ENCODE measurements around the gene ZSWIM6.

The ZSWIM6 gene

DNA sequence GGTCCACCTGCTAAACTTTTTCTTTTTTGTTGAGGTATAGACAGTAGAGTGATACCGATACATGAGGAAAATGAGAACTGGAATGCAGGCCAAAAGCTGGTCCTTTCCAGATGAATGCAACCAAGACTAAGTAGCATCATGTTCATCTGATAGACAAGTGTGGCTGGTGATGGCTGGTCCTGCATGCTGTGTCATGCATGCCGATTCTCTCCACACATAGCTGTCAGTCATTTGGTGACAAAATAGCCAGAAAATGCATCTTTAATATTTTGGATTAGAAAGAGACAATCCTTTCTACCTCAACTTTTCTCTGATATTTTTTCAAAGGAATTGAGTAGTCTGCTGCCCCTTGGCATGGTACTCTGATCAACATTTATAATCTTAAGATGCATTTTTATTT, 49.9 kb downstream of the ZSWIM6 start:
- H3K36me3 ChIP-seq (ENCODE audit: insufficient read depth, low read length): peaks cover 12% of the 10 kb centered on the region
- no peak overlapping the region for H3K27ac ChIP-seq
- no peak overlapping the region for H3K4me3 ChIP-seq
- no peak for DNase-seq (ENCODE audit: low read depth, low spot score)
- H3K9me3 ChIP-seq (ENCODE audit: low read depth, low read length): no peaks in the 10 kb centered on the region
- no peak for TF ChIP-seq EZH2 (IDR thresholded peaks at IDR 0.05)
- TF ChIP-seq POLR2AphosphoS5 (IDR thresholded peaks at IDR 0.05; ENCODE audit: borderline replicate concordance, low read depth, low read length): no peak
- TF ChIP-seq FOXP2 (optimal IDR thresholded peaks at IDR 0.05; ENCODE audit: control extremely low read depth, extremely low read length, insufficient read depth): no peak
- H3K9ac ChIP-seq (ENCODE audit: insufficient read length): no peak overlapping the region

DNA sequence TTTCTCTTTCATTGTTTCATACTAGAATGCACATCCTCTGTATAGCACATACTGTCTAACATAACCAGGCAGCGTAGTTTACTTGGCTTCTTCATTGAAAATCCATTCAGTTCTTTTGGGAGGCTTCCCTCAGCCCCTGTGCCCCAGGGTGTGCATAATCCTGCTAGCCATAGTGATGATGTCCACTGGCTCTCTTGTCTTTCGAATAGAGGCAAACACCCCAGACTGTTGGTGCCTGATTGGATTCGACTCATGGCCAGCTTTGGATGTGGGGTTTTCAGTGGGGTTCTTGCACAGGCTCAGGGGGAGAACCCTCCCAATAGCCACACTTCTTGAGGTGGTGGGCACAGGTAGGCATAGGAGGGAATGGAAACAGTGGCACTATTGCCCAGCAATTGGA, 53.6 kb downstream of the ZSWIM6 start:
- H3K27ac ChIP-seq: peak overlapping the region; percentile 43; the same call in 1 of the 2 replicates
- H3K9me3 ChIP-seq (ENCODE audit: low read depth, low read length): no peaks in the 10 kb centered on the region
- DNase-seq (ENCODE audit: low read depth, low spot score): no peak
- TF ChIP-seq FOXP2 (optimal IDR thresholded peaks at IDR 0.05; ENCODE audit: control extremely low read depth, extremely low read length, insufficient read depth) (no peak), EZH2 (IDR thresholded peaks at IDR 0.05) (no peak), POLR2AphosphoS5 (IDR thresholded peaks at IDR 0.05; ENCODE audit: borderline replicate concordance, low read depth, low read length) (no peak)
- peaks cover 9% of the 10 kb centered on the region for H3K36me3 ChIP-seq (ENCODE audit: insufficient read depth, low read length)
- H3K9ac ChIP-seq (ENCODE audit: insufficient read length): no peak overlapping the region
- H3K4me3 ChIP-seq: no peak overlapping the region

DNA sequence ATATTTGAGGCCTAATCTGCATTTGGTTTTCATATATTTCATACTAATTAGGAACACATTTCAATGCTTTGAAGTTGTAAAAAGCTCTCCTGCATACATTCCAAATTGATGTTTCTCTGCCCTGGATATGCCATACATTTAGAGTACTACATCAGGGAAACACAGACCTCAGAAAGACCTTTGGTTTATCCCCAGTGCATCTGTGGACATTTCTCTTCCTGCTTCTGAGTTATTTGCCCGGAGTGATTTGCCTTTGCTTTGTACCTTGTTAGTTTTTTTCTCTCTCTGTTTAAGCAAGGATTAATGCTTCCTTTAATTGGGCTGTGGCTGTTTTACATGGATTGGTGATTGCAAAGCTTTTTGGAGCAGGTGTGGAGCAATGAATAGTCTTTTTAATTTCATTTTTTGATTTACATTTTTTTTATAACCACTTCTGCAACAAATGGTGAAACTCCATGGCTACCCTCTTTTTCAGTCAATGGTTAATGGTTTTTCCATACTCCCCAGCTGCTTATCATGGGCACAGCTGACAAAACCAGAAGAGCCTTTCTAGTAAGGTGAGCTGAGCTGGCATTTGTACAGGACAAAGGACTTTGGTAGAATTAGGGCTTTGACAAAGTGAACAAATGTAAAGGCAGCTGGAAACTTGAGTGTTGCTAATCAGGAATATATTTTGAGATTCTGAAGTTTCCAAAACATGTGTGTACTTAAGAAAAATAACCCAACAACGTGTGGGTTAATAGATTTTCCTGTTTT, 54.2 kb downstream of the ZSWIM6 start:
- no peak overlapping the region for H3K4me3 ChIP-seq
- TF ChIP-seq EZH2 (IDR thresholded peaks at IDR 0.05): no peak
- no peak for TF ChIP-seq FOXP2 (optimal IDR thresholded peaks at IDR 0.05; ENCODE audit: control extremely low read depth, extremely low read length, insufficient read depth)
- TF ChIP-seq POLR2AphosphoS5 (IDR thresholded peaks at IDR 0.05; ENCODE audit: borderline replicate concordance, low read depth, low read length): no peak
- H3K9me3 ChIP-seq (ENCODE audit: low read depth, low read length): no peaks in the 10 kb centered on the region
- peak overlapping the region; percentile 43; the same call in 1 of the 2 replicates for H3K27ac ChIP-seq
- no peak for DNase-seq (ENCODE audit: low read depth, low spot score)
- H3K36me3 ChIP-seq (ENCODE audit: insufficient read depth, low read length): peaks cover 15% of the 10 kb centered on the region
- H3K9ac ChIP-seq (ENCODE audit: insufficient read length): no peak overlapping the region

DNA sequence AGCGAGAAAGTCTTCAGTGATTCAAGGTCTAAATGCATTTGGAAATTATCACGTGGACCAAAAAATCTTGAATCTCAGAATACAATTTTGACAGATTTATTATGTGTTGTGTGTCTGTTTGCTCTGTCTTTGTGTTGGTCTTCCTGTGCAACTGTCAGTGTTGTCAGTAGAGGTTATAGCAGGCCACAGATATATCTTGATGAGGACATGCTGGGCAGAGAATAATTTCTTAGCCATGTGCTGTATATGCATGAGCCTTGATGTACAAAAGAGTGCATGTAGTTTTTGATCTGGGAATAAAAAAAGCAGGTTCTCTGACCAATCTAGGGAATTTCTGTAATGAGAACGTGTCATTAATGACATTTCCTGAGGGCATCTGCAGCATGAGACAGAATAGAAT, 57.6 kb downstream of the ZSWIM6 start:
- H3K4me3 ChIP-seq: no peak overlapping the region
- 0 out of 2 replicates have a peak overlapping the region, but pooled peaks have one; percentile 4 for H3K27ac ChIP-seq
- no peak overlapping the region for H3K9ac ChIP-seq (ENCODE audit: insufficient read length)
- no peaks in the 10 kb centered on the region for H3K9me3 ChIP-seq (ENCODE audit: low read depth, low read length)
- no peak for TF ChIP-seq POLR2AphosphoS5 (IDR thresholded peaks at IDR 0.05; ENCODE audit: borderline replicate concordance, low read depth, low read length)
- DNase-seq (ENCODE audit: low read depth, low spot score): no peak
- H3K36me3 ChIP-seq (ENCODE audit: insufficient read depth, low read length): peaks cover 34% of the 10 kb centered on the region

DNA sequence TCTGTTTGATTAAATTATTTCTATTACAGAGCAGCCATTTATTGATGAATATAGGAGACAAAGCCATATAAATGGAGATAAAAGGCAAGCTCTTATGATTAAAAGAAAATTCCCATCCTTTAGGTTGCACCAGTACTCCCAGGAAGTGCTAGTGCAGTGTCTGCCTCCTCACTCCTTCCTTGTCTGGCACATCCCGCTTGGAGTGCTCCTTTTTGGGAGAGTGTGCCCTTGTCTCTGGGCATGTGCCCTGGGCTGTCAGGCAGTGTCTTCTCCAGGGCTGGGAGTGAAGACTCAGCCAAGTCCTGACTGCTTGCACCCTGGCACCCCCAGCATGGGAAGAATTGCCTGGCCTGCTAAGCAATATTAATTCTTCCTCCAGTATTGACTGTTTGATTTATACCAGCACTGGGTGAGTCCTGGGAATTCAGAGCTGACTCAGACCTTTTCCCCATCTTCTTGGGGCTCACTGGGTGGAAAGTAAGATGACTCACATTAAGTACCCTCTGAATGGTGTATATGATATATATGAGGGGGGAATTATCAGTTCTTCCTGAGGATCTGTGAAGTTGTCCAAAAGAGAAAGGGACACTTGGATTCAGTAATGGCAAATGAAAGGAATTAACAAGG, 62.1 kb downstream of the ZSWIM6 start:
- H3K9ac ChIP-seq (ENCODE audit: insufficient read length): no peak overlapping the region
- no peak overlapping the region for H3K4me3 ChIP-seq
- H3K9me3 ChIP-seq (ENCODE audit: low read depth, low read length): no peaks in the 10 kb centered on the region
- no peak overlapping the region for H3K27ac ChIP-seq
- TF ChIP-seq FOXP2 (optimal IDR thresholded peaks at IDR 0.05; ENCODE audit: control extremely low read depth, extremely low read length, insufficient read depth) (no peak), EZH2 (IDR thresholded peaks at IDR 0.05) (no peak), POLR2AphosphoS5 (IDR thresholded peaks at IDR 0.05; ENCODE audit: borderline replicate concordance, low read depth, low read length) (no peak)
- peaks cover 44% of the 10 kb centered on the region for H3K36me3 ChIP-seq (ENCODE audit: insufficient read depth, low read length)
- DNase-seq (ENCODE audit: low read depth, low spot score): no peak

DNA sequence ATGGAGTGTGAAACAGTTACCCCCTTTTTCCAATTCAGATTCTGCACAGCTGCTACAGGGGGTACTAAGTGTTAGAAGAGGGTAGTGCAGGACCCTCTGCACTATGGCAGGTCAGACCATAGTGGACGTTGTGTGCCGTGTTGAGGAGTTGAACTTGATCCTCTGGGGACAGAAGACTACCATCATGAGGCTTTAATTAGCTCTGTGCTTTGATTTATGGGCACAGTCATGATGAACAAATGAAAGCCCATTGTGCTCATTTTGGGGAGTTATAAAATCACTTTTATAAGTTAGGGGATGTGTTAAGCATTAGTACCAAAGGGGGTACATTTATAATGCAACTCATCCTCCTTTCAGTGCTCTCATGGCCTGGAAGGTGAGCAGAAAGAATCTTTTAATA, 62.7 kb downstream of the ZSWIM6 start:
- TF ChIP-seq FOXP2 (optimal IDR thresholded peaks at IDR 0.05; ENCODE audit: control extremely low read depth, extremely low read length, insufficient read depth) (no peak), EZH2 (IDR thresholded peaks at IDR 0.05) (no peak), POLR2AphosphoS5 (IDR thresholded peaks at IDR 0.05; ENCODE audit: borderline replicate concordance, low read depth, low read length) (no peak)
- peaks cover 43% of the 10 kb centered on the region for H3K36me3 ChIP-seq (ENCODE audit: insufficient read depth, low read length)
- no peak overlapping the region for H3K4me3 ChIP-seq

DNA sequence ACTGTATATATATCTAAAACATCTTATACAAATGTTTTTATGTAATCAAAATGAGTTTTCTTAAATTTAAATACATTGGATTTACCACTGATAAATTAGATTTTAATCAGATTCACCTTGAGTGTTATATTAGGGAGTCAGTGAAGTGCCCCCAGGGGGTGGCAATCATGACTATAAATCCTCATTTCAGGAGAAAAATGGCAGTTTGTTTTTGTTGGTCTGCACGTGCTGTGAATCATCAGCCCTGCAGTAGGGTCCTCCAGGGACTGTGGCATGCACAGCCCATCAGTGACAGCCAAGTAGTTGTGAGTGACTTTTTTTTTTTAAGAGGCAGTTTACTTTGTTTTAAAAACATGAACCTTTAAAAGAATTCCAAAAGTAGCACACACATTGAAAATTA, 65.2 kb downstream of the ZSWIM6 start:
- peaks cover 19% of the 10 kb centered on the region for H3K36me3 ChIP-seq (ENCODE audit: insufficient read depth, low read length)
- TF ChIP-seq FOXP2 (optimal IDR thresholded peaks at IDR 0.05; ENCODE audit: control extremely low read depth, extremely low read length, insufficient read depth) (no peak), POLR2AphosphoS5 (IDR thresholded peaks at IDR 0.05; ENCODE audit: borderline replicate concordance, low read depth, low read length) (no peak), EZH2 (IDR thresholded peaks at IDR 0.05) (no peak)
- no peak for DNase-seq (ENCODE audit: low read depth, low spot score)
- H3K9ac ChIP-seq (ENCODE audit: insufficient read length): no peak overlapping the region
- no peaks in the 10 kb centered on the region for H3K9me3 ChIP-seq (ENCODE audit: low read depth, low read length)
- H3K27ac ChIP-seq: no peak overlapping the region
- no peak overlapping the region for H3K4me3 ChIP-seq

More for the DNA sequence above, 62.7 kb downstream of the ZSWIM6 start:
- Histone ChIP-seq H3K9me3 (ENCODE audit: low read depth, low read length) (no peaks in the 10 kb centered on the region), H3K27ac (no peak overlapping the region), H3K9ac (ENCODE audit: insufficient read length) (no peak overlapping the region)
- DNase-seq (ENCODE audit: low read depth, low spot score): no peak

DNA sequence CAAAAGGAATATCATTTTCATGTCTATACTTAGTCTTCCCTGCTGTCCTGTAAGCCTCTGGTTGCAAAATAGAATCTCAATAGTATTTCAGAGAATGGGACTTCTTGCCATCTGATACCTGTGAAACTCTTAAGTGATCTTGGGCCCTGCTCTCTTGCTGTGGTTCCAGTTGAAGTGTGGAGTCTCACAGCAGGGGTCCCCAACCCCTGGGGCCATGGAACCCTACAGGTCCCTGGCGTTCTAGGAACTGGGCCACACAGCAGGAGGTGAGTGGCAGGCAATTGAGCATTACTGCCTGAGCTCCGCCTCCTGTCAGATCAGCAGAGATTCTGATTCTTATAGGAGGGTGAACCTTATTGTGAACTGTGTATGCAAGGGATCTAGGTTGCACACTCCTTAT, 65.9 kb downstream of the ZSWIM6 start:
- Histone ChIP-seq H3K9me3 (ENCODE audit: low read depth, low read length) (no peaks in the 10 kb centered on the region), H3K27ac (no peak overlapping the region), H3K9ac (ENCODE audit: insufficient read length) (no peak overlapping the region), H3K36me3 (ENCODE audit: insufficient read depth, low read length) (peaks cover 15% of the 10 kb centered on the region; the same call in 1 of the 2 replicates), H3K4me3 (no peak overlapping the region)
- DNase-seq (ENCODE audit: low read depth, low spot score): no peak
- TF ChIP-seq POLR2AphosphoS5 (IDR thresholded peaks at IDR 0.05; ENCODE audit: borderline replicate concordance, low read depth, low read length) (no peak), FOXP2 (optimal IDR thresholded peaks at IDR 0.05; ENCODE audit: control extremely low read depth, extremely low read length, insufficient read depth) (no peak), EZH2 (IDR thresholded peaks at IDR 0.05) (no peak)

Measured in SK-N-MC (cell line).